ENCODE measurements around the gene TMEM129.

Gene TMEM129

GRCh38 chr4:1720163-1720983 lies 750 bp downstream of the TMEM129 start:
- DNase-seq = peak; percentile 38 to 73 (median 61)

- DNase-seq = no peak
These were observed 2.9 kb downstream of the TMEM129 start for GRCh38 chr4:1718095-1718850.

- no peak for DNase-seq
These were observed 3.7 kb downstream of the TMEM129 start for GRCh38 chr4:1717129-1718094.

- DNase-seq = no peak
These were observed 4.8 kb downstream of the TMEM129 start for GRCh38 chr4:1716065-1716945.

DNA sequence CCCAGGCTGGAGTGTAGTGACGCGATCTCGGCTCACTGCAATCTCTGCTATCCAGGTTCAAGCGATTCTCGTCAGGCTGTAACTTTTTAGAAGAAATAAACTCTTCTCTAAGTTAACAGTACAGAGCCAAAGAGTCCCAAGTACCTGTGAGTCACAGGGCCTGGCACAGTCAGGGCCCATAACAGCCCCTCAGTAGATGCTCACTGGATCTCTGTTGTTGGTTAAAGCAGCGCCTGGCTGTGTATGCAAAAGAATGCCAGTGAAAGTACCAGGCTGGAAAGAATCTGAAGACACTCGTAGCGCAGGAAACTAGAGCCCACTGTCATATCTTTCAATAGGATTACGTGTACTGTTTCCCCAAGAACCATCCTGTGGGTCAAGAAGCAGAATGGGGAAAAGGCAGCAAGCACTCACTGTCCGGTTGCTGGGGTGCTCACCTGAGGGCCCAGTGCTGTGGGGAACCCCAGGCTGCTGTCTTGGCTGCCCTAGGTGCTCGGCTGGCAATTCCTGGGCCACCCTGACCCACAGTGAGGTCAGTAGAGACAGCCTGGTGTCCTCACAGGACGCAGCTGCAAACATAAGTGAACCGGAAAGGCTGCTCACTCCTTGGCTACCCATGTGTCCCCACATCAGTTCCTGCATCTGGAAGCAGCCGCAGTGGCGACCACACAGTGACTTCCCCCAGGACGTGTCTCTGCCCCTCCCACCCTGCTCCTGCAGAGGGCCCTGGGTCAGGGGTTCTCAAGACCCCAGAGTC lies 5.9 kb downstream of the TMEM129 start:
- DNase-seq = peak; percentile 56 to 72 (median 68)

GRCh38 chr4:1714303-1715001 lies 6.7 kb downstream of the TMEM129 start:
- DNase-seq = peak in 2 of 4 experiments; percentile 13 to 38

- DNase-seq = no peak
These were observed 7.9 kb downstream of the TMEM129 start for GRCh38 chr4:1713003-1713851.

GRCh38 chr4:1712216-1713002 lies 8.7 kb downstream of the TMEM129 start, which contains the start of gene SLBP:
Gene SLBP, minus strand, starts transcription at chr4:1712319. Its CDS starts 131 bp downstream, at chr4:1712188.
- DNase-seq = peak; percentile 98 to 99 (median 99)

DNA sequence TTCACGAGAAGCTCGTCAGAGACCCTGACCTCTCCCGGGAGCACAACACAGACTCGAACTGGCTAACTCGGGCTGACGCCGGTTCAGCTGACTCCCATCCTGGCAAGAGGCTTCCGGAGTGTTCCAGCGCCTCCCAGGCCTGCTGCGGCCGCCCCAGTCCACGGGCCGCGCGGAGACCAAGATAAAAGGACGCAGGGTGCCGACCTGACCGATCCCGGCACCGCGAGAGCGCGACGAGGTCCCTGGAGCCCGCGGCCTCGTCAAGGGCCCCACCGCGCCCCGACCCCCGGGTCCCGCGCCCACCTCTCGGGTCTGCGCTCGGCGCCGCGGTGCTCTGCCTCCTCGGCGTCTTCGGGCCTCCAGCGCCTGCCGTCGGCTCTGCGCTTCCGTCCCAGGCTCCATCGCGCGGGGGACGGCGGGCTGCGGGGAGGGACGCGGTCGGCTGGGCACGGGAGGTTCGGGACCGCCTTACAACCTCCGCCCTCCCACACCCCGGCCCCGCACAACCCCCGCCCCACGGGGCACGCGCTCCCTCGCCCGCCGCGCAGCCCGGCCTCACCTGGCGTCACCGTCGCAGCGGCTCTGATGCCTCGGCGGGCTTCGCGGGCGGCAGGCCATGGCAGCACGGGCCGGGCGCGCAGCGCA lies 9.4 kb downstream of the TMEM129 start:
- peak; percentile 63 to 74 (median 64) for DNase-seq

- DNase-seq = no peak
These were observed 10.0 kb downstream of the TMEM129 start for GRCh38 chr4:1711055-1711570.

- DNase-seq = no peak
These were observed 12.5 kb downstream of the TMEM129 start for GRCh38 chr4:1708581-1708980.

DNA sequence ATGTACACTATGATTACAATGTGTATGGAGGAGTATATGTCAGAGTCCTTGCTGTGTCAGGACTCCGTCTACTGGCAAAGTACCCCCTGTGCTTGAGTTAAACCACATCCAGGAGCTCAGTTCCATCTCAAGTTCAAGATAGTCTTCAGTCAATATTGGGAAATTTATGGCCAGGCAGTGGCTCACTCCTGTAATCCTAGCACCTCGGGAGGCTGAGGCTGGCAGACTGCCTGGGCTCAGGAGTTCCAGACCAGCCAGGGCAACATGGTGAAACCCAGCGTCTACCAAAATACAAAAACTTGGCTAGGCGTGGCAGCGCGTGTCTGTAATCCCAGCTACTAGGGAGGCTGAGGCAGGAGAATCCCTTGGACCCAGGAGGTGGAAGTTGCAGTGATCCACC lies 14.8 kb downstream of the TMEM129 start:
- DNase-seq = no peak

DNA sequence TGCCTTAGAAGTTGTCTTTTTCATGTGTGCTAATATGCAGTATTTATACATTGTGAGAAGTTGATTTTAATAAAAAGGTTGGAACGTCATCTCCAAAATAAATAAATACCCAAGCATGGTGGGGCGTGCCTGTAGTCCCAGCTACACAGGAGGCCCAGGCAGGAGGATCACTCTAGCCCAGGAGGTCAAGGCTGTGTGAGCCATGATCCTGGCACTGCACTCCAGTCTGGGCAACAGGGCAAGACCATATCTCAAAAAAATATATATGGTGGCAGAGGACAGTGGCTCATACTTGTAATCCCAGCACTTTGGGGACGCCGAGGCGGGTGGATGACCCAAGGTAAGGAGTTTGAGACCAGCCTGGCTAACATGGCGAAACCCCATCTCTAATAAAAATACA lies 15.4 kb downstream of the TMEM129 start:
- DNase-seq = no peak

DNA sequence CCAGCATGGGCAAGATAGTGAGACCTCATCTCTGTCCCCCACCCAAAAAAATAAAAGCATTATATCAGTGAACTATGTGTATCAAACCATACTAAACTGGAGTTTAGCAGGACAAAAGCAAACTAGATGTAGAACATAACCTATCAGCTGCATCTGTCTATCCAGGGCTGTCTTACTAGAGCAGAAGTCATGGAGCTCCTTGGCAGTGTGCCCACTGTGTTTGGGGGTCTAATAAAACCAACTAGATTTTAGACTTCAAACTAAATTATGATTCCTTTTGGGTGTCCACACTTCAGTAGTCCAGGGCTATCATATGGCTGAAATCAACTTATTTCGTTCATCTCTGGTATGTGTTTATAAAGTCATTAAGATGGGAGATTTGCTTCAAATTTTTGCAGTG lies 17.3 kb downstream of the TMEM129 start:
- no peak for DNase-seq

GRCh38 chr4:1701671-1702070 lies 19.5 kb downstream of the TMEM129 start:
- peak; percentile 42 to 59 (median 58) for DNase-seq

GRCh38 chr4:1695913-1696312 lies 25.2 kb downstream of the TMEM129 start:
- DNase-seq = no peak

DNA sequence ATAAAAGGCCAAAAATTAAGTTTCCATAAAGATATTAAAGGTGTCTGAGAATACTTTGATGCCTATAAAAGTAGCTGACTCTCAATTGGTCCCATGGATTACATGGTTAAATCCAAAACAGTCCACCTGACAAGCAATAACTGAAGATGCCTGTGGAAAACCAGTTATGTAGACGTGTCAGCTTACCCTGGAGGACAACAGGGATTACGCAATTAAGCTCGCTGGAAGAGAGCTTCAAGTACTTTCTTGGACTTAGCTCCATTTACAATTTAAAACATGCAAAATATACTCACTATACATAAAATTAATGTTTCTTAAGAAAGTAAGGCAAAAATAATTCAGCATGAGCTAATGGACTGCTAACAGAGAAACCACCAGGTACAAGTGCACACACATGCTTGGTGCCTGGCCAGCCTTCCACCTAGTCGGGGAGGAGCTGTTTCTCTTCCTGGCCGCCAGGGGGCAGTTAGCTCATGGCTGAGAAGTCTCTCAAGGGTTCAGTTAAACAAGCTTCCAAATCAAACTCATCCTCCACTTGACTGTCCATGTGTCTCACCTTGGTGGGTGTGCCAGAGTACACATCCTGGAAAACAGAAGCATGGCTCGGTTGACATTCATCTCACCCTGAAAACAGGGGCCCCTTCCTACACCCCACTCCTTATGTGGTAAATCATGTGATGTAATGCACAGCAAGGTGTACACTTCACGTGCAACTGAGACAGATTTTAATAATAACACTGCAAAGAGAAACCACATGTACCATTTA lies 27.8 kb downstream of the TMEM129 start:
- DNase-seq = peak; percentile 80 to 91 (median 88)
